ENCODE measurements around the gene RAB10.
"Not testable (repeated sequence)": the region's sequence is repeated elsewhere in the genome, so short reads cannot be mapped to it uniquely, and the experiment has no call there.

The RAB10 gene
- 109 to 164 (median 115) reads per million in 4 experiments for total RNA-seq

- DNase-seq, result peak; percentile 99
Observed at GRCh38 chr2:26033818-26034636, at the start of gene RAB10. RAB10 (plus strand) TSS chr2:26034084; CDS start chr2:26034609, 525 bp downstream.

- DNase-seq, result no peak
Observed at GRCh38 chr2:25988134-25988533, 45.8 kb upstream of the RAB10 start.

GRCh38 chr2:25989154-25989553, 44.7 kb upstream of the RAB10 start:
- DNase-seq, result no peak

GRCh38 chr2:25991965-25992364, 41.9 kb upstream of the RAB10 start:
- DNase-seq, result no peak

GRCh38 chr2:25992556-25992955, 41.3 kb upstream of the RAB10 start:
- no peak for DNase-seq

GRCh38 chr2:25993049-25993448, 40.8 kb upstream of the RAB10 start:
- no peak for DNase-seq

- no peak for DNase-seq
Observed at GRCh38 chr2:25994509-25994908, 39.4 kb upstream of the RAB10 start.

GRCh38 chr2:25996844-25997243, 37.0 kb upstream of the RAB10 start:
- DNase-seq, result no peak

- DNase-seq, result not testable (repeated sequence)
Observed at GRCh38 chr2:25998816-25999383, 35.0 kb upstream of the RAB10 start.

- DNase-seq, result not testable (repeated sequence)
Observed at GRCh38 chr2:25999406-25999805, 34.5 kb upstream of the RAB10 start.

- no peak for DNase-seq
Observed at GRCh38 chr2:26000561-26001082, 33.3 kb upstream of the RAB10 start.

GRCh38 chr2:26001743-26002351, 32.0 kb upstream of the RAB10 start:
- DNase-seq, result no peak

- DNase-seq, result no peak
Observed at GRCh38 chr2:26002632-26003310, 31.1 kb upstream of the RAB10 start.

GRCh38 chr2:26008095-26008494, 25.8 kb upstream of the RAB10 start:
- DNase-seq, result no peak

GRCh38 chr2:26008851-26009566, 24.9 kb upstream of the RAB10 start:
- DNase-seq, result no peak

GRCh38 chr2:26009567-26009963, 24.3 kb upstream of the RAB10 start:
- DNase-seq, result no peak

- no peak for DNase-seq
Observed at GRCh38 chr2:26010943-26011342, 22.9 kb upstream of the RAB10 start.

GRCh38 chr2:26011609-26011989, 22.3 kb upstream of the RAB10 start:
- no peak for DNase-seq

- no peak for DNase-seq
Observed at GRCh38 chr2:26011990-26012856, 21.7 kb upstream of the RAB10 start.

GRCh38 chr2:26013668-26014067, 20.2 kb upstream of the RAB10 start:
- no peak for DNase-seq

- DNase-seq, result no peak
Observed at GRCh38 chr2:26016012-26016705, 17.7 kb upstream of the RAB10 start.

Measured in effector CD8-positive, alpha-beta T cell (primary cell).